PC-9 (cell line): ENCODE data around the gene HSFX4. TPM values are rescaled to one million over a fixed set of nuclear protein-coding genes. Genes with fewer than 3 reads are reported as not detected.

Experiments
- BruUV-seq: library from RNA; stranded (reverse); fragments of 400-500 nt; replicated peaks from 2 replicates; lab custom pipeline; 2021; lab: Mats Ljungman, UMichigan
- CTCF ChIA-PET: fragments of 300-600 bp; sonication (Branson Sonifier 250); formaldehyde crosslinking; loops from one replicate; lab custom pipeline; 2022; ENCODE audit warnings: antibody characterized with exemption; lab: Charles Lee
- POLR2A ChIA-PET: fragments of 300-600 bp; sonication (Branson Sonifier 250); formaldehyde crosslinking; loops from one replicate; lab custom pipeline; 2022; ENCODE audit warnings: antibody characterized with exemption; ENCODE audit not compliant: unreplicated experiment; lab: Charles Lee
- DNase-seq, 2 experiments: peaks; one replicate each; pipeline versions ENCODE4 v3.0.0 to v3.0.0-alpha.2; 2015 to 2022; ENCODE audit warnings: mixed read lengths in 1 of 2
- H2AFZ ChIP-seq: fragments of 200-600 bp; sonication (generic); 2 replicates; pipeline ENCODE4 v1.8.1; 2017; ENCODE audit warnings: antibody characterized with exemption
- H3F3A ChIP-seq: fragments of 200-600 bp; sonication (generic); 2 replicates; pipeline ENCODE4 v1.8.1; 2017; ENCODE audit warnings: antibody characterized with exemption, mild to moderate bottlenecking, low read depth; ENCODE audit not compliant: insufficient read depth
- H3K27ac ChIP-seq: fragments of 200-600 bp; sonication (generic); 2 replicates; pipeline ENCODE4 v1.6.1; 2016; ENCODE audit warnings: mixed run types
- H3K27me3 ChIP-seq: fragments of 200-600 bp; sonication (generic); 2 replicates; pipeline ENCODE4 v1.6.1; 2016; ENCODE audit warnings: low read depth, mixed run types; ENCODE audit not compliant: insufficient read depth
- H3K36me3 ChIP-seq: fragments of 200-600 bp; sonication (generic); 2 replicates; pipeline ENCODE4 v1.6.1; 2016; ENCODE audit warnings: low read depth, mixed run types
- H3K4me1 ChIP-seq: fragments of 200-600 bp; sonication (generic); replicated peaks from 2 replicates; pipeline ENCODE4 v1.6.1; 2016; ENCODE audit warnings: mixed run types; ENCODE audit not compliant: insufficient read depth
- H3K4me2 ChIP-seq: fragments of 200-600 bp; sonication (generic); 2 replicates; pipeline ENCODE4 v1.6.1; 2017; ENCODE audit warnings: mixed run types
- H3K4me3 ChIP-seq: fragments of 200-600 bp; sonication (generic); 2 replicates; pipeline ENCODE4 v1.6.1; 2016; ENCODE audit warnings: mixed run types
- H3K79me2 ChIP-seq: fragments of 200-600 bp; sonication (generic); 2 replicates; pipeline ENCODE4 v1.6.1; 2017; ENCODE audit warnings: low read depth, mixed run types
- H3K9me2 ChIP-seq: fragments of 200-600 bp; sonication (generic); 2 replicates; pipeline ENCODE4 v1.8.1; 2017; ENCODE audit warnings: mild to moderate bottlenecking; ENCODE audit not compliant: insufficient read depth
- H3K9me3 ChIP-seq: fragments of 200-600 bp; sonication (generic); 2 replicates; pipeline ENCODE4 v1.8.1; 2016; ENCODE audit warnings: low read depth; ENCODE audit not compliant: insufficient read depth
- H4K20me1 ChIP-seq: fragments of 200-600 bp; sonication (generic); 2 replicates; pipeline ENCODE4 v1.8.1; 2017; ENCODE audit not compliant: insufficient read depth
- EZH2 ChIP-seq: fragments of 200-600 bp; sonication (generic); IDR thresholded peaks from 2 replicates; pipeline ENCODE4 v1.8.0; 2017; ENCODE audit warnings: antibody characterized with exemption, low read depth
- intact Hi-C: fragments of 100-400 bp; cut with micrococcal nuclease; formaldehyde crosslinking; loops from one replicate; pipeline ENCODE4 v1.10.0; 2022; ENCODE audit not compliant: unreplicated experiment
- total RNA-seq: library from RNA; stranded (reverse); gene quantifications from 2 replicates; pipeline ENCODE4 v1.2.3, GENCODE V29; 2021
- TF ChIP-seq, protein P1 (sequence below): fragments of 200-600 bp; sonication (generic); conservative IDR thresholded peaks from 2 replicates; pipeline ENCODE4 v1.6.1; 2017; ENCODE audit warnings: mixed run types, antibody characterized with exemption, mild to moderate bottlenecking, moderate library complexity

HSFX4 gene
- total RNA-seq, 1 experiment from 2014 or later, result not detected

DNA sequence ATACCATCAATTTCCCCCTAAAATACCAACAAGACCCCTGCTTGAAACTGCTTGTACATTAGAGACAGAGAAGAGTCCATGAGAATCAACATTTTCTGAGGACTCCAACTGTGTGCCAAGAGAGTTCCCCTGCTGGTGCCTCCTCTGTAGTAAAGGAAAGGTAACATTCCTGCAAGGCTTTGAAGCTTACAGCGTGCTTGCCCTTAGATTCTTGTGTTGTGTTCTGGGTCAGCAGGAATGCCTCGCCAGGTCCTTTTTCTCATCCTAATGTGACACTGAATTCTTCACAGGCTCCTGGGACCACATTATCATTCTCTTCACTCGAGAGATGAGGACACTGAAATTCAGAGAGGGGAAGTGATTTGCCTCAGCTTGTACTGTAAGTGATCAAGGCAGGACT, 18.6 kb downstream of the HSFX4 start:
- no TSS peak for BruUV-seq
- peaks cover 7% of the 10 kb centered on the region; the same call in 1 of the 2 replicates for H3F3A ChIP-seq
- CTCF ChIA-PET, result no interaction called here

DNA sequence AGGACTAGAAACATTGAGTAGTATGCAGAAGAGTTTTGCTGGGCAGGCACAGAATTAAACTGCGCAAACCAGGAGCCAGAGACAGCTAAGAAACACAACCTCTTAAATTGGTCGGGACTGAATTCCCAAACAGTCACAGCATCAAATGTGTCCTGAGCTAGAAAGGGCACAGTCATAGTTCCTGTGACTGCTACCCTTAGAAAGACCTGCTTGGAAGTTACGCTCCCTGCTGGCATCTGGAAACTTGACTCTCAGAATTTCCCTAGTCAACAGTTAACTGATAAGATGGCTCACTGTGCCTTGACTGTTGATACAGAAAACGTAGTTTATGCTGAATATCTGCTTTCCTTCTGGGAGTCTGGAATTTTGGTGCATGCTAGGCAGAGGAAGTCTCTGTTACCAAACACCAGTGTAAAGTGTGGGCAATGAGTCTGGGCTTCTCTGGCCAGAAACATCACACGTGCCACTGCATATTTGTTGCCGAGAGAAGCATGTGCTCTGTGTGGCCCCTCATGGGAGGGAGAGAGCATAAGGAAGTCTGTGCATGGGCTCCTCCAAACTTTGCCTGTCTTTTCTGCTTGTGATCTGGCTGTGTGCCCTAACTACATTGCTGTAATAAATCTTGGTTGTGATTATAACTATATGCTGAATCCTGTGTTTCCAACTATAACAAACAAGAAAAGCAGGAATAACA, 20.5 kb downstream of the HSFX4 start:
- no peaks in the 10 kb centered on the region for H3K9me3 ChIP-seq
- no peak overlapping the region for H3K27ac ChIP-seq
- H3K79me2 ChIP-seq, result no peaks in the 10 kb centered on the region
- DNase-seq, result no peak
- peaks cover 11% of the 10 kb centered on the region for H3K36me3 ChIP-seq
- TF ChIP-seq, protein P1, sequence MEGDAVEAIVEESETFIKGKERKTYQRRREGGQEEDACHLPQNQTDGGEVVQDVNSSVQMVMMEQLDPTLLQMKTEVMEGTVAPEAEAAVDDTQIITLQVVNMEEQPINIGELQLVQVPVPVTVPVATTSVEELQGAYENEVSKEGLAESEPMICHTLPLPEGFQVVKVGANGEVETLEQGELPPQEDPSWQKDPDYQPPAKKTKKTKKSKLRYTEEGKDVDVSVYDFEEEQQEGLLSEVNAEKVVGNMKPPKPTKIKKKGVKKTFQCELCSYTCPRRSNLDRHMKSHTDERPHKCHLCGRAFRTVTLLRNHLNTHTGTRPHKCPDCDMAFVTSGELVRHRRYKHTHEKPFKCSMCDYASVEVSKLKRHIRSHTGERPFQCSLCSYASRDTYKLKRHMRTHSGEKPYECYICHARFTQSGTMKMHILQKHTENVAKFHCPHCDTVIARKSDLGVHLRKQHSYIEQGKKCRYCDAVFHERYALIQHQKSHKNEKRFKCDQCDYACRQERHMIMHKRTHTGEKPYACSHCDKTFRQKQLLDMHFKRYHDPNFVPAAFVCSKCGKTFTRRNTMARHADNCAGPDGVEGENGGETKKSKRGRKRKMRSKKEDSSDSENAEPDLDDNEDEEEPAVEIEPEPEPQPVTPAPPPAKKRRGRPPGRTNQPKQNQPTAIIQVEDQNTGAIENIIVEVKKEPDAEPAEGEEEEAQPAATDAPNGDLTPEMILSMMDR, result no peak
- no peak for TF ChIP-seq EZH2
- H3F3A ChIP-seq, result peaks cover 7% of the 10 kb centered on the region; the same call in 1 of the 2 replicates
- no TSS peak for BruUV-seq
- no peaks in the 10 kb centered on the region for H3K27me3 ChIP-seq
- no peak overlapping the region for H3K4me3 ChIP-seq
- no peak overlapping the region for H3K4me2 ChIP-seq
- H3K9me2 ChIP-seq, result no peaks in the 10 kb centered on the region
- POLR2A ChIA-PET, result no interaction called here
- no peaks in the 10 kb centered on the region for H3K4me1 ChIP-seq
- 0 out of 2 replicates have a peak, but pooled peaks cover 6% of the 10 kb centered on the region for H4K20me1 ChIP-seq
- CTCF ChIA-PET, result interaction anchor here (1.0 kb wide), 1 partner anchor 10 kb away, joined by 5 read pairs; no protein-coding TSS in a partner anchor
- H2AFZ ChIP-seq, result no peak overlapping the region
- intact Hi-C loops, result loop anchor here (1.0 kb wide), 1 partner anchor 731 kb away; no protein-coding TSS in a partner anchor

More for the DNA sequence above, 18.6 kb downstream of the HSFX4 start:
- no peak for DNase-seq
- TF ChIP-seq EZH2, result no peak
- TF ChIP-seq, protein P1, result no peak
- intact Hi-C loops, result no loop called here
- POLR2A ChIA-PET, result interaction anchor here (0.6 kb wide), 1 partner anchor 1085 kb away, joined by 3 read pairs; no protein-coding TSS in a partner anchor
- H3K9me2 ChIP-seq, result no peaks in the 10 kb centered on the region
- H3K27ac ChIP-seq, result no peak overlapping the region
- no peaks in the 10 kb centered on the region for H3K9me3 ChIP-seq
- peaks cover 6% of the 10 kb centered on the region for H3K36me3 ChIP-seq
- H3K4me3 ChIP-seq, result no peak overlapping the region
- no peaks in the 10 kb centered on the region for H3K4me1 ChIP-seq
- no peak overlapping the region for H3K4me2 ChIP-seq
- H3K79me2 ChIP-seq, result no peaks in the 10 kb centered on the region
- H2AFZ ChIP-seq, result no peak overlapping the region
- H4K20me1 ChIP-seq, result 0 out of 2 replicates have a peak, but pooled peaks cover 6% of the 10 kb centered on the region
- no peaks in the 10 kb centered on the region for H3K27me3 ChIP-seq

DNA sequence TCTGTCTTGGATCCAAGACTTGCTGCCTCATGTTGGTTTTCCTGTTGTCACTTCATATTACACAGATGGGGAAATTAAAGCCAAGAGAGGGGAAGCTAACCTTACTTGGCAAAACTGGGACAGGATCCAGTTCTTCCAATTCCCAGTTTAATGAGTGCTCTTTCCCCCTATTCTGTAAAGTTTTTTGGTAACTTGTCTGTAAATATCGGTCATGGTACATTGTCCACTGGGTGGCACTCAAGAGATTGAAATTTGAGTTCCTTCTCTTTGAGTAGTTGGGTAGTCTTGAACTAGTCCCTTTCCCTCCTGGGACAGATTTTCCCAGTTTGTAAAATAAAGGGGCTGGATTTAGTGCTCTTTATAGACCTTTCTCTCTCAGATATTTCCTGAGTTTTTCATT, 21.3 kb downstream of the HSFX4 start:
- Histone ChIP-seq H3K9me3 (no peaks in the 10 kb centered on the region), H3K27ac (no peak overlapping the region), H3K4me2 (no peak overlapping the region), H3F3A (peaks cover 7% of the 10 kb centered on the region; the same call in 1 of the 2 replicates), H4K20me1 (0 out of 2 replicates have a peak, but pooled peaks cover 6% of the 10 kb centered on the region), H3K9me2 (no peaks in the 10 kb centered on the region), H3K4me3 (no peak overlapping the region), H2AFZ (no peak overlapping the region), H3K79me2 (no peaks in the 10 kb centered on the region), H3K4me1 (no peaks in the 10 kb centered on the region), H3K27me3 (no peaks in the 10 kb centered on the region), H3K36me3 (peaks cover 11% of the 10 kb centered on the region)
- ChIA-PET POLR2A (interaction anchor here (0.7 kb wide), 1 partner anchor 620 kb away, joined by 6 read pairs; no protein-coding TSS in a partner anchor), CTCF (interaction anchor here (1.0 kb wide), 1 partner anchor 11 kb away, joined by 5 read pairs; no protein-coding TSS in a partner anchor)
- intact Hi-C loops, result loop anchor here (1.0 kb wide), 1 partner anchor 731 kb away; no protein-coding TSS in a partner anchor
- no TSS peak for BruUV-seq
- no peak for DNase-seq
- TF ChIP-seq, protein P1, result peak; percentile 84
- TF ChIP-seq EZH2, result no peak
